ENCODE measurements around the gene ACIN1.

ACIN1 gene, protein sequence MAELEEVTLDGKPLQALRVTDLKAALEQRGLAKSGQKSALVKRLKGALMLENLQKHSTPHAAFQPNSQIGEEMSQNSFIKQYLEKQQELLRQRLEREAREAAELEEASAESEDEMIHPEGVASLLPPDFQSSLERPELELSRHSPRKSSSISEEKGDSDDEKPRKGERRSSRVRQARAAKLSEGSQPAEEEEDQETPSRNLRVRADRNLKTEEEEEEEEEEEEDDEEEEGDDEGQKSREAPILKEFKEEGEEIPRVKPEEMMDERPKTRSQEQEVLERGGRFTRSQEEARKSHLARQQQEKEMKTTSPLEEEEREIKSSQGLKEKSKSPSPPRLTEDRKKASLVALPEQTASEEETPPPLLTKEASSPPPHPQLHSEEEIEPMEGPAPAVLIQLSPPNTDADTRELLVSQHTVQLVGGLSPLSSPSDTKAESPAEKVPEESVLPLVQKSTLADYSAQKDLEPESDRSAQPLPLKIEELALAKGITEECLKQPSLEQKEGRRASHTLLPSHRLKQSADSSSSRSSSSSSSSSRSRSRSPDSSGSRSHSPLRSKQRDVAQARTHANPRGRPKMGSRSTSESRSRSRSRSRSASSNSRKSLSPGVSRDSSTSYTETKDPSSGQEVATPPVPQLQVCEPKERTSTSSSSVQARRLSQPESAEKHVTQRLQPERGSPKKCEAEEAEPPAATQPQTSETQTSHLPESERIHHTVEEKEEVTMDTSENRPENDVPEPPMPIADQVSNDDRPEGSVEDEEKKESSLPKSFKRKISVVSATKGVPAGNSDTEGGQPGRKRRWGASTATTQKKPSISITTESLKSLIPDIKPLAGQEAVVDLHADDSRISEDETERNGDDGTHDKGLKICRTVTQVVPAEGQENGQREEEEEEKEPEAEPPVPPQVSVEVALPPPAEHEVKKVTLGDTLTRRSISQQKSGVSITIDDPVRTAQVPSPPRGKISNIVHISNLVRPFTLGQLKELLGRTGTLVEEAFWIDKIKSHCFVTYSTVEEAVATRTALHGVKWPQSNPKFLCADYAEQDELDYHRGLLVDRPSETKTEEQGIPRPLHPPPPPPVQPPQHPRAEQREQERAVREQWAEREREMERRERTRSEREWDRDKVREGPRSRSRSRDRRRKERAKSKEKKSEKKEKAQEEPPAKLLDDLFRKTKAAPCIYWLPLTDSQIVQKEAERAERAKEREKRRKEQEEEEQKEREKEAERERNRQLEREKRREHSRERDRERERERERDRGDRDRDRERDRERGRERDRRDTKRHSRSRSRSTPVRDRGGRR

DNA sequence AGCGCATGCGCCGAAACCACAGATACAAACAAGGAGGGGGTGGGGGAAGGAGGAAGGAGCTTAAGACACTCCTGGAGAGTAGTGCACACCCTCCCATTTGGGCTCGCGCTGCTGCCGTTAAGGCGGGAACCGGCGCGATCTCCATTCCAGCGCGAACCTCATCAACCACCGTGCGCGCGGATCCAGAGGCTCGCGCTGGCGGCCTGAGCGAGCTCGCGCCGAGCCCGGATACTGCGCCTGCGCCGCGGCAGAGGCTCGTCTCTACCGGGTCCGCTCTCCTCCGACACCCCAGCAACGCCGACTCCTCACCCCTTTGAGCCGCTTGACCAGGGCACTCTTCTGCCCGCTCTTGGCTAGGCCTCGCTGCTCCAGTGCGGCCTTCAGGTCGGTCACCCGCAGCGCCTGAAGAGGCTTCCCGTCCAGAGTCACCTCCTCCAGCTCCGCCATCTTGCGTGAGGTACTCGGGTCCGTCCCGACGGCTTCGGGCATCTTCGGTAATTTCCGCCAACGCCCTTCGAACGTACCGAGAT, at the start of gene ACIN1:
Gene ACIN1 (minus strand): TSS at position 471 of the 530 bp plus-strand sequence. CDS start 24 bp downstream, at position 447.
- DNase-seq = peak; percentile 99 to 100

DNA sequence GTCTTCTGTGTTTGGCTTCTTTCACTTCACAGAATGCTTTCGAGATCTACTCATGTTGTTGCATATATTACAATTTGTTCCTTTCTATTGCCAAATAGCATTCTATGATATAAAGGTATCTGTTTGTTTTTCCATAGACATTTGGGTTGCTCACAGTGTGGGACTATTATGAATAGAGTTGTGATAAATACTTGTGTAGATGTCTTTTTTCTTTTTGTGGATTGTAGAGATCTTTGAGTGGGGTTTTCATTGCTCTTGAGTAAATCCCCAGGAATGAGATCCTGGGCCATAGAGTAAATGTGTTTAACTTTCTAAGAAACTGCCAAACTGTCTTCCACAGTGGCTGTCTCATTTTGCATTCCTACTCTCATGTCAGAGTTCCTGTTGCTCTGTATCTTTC, 49.0 kb upstream of the ACIN1 start:
- no peak for DNase-seq

DNA sequence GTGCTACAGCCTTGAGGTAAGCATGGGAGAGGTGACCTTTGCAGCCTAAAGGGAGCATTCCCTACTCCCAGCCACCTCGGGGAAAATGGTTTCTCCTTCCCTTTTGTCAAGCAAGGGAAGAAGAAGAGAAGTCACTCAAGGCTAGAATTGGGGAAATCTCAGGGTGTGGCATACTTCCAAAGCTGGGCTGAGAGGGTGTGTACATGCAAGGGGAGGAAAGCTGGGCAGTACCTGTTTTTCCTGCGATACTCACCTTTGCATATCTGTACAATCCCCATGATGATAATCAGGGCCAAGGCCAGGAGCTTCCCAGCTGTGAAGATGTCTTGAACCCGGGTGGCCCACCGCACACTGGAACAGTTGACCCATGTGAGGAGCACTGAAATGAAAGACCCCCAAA, 47.9 kb upstream of the ACIN1 start:
- no peak for DNase-seq

DNA sequence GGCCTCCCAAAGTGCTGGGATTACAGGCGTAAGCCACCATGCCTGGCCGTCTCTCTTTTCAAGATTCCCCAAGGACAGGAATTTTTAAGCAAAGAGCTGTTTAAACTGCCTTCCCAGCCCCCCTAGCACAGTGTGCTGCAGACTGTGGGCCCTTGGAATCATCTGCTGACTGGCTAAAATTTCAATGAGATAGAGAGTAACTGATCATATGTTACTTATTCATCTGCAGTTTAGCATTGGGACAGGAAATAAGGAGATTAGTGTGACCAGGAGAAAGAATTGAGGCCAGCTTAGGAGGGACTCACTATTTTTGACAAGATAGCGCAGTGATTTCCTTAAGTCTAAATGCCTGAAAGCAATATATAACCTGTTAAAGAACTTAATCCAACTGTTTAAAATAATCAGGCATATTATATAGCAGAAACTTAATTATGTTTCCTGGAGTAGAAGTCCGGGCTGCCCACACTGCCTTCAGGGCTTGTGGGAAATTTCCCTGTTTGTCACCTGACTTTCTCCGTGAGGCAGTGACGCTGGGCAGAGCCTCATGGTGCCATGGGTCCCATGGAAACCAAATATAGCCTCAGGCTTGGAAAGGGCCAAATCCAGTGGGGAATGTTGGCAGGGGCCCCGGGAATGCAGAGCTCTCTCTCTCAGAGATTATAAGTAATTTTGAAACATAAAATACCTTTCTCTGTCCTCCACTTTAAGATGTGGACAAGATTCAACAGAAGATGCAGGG, 46.9 kb upstream of the ACIN1 start:
- DNase-seq = no peak

DNA sequence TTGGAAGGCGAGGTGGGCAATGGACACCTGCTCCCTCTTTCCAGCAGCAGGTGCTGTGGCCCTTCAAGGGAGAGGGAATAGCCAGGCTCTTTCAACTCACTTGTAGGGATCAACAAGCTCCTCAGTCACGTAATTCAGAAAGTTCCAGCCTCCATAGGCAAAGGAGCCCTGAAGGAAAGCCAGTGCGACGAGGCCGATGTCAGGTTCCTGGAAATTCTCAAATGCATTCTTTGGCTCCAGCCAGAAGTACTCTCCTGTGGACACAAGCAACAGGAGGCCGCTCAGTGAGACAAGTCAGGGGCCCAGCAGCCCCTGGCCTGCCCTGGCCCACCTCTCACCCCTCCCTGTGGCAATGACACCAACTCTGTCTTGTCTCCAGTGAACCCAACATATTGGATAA, 45.4 kb upstream of the ACIN1 start:
- DNase-seq = no peak

DNA sequence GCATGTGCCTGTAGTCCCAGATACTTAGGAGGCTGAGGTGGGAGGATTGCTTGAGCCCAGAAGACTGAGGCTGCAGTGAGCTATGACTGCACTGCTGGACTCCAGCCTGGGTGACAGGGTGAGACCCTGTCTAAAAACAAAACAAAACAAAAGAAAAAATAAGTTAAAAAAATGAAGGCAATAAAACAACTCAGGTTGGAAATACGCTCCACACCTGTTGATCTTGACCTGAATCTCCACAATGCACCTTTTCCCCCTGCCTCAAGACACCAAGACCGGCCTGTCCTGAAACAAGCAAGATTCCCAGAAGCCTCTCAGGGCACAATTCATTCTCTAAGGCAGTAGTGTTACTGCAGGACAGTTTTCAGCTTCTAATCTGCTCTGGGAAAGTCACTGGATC, 44.9 kb upstream of the ACIN1 start:
- no peak for DNase-seq

DNA sequence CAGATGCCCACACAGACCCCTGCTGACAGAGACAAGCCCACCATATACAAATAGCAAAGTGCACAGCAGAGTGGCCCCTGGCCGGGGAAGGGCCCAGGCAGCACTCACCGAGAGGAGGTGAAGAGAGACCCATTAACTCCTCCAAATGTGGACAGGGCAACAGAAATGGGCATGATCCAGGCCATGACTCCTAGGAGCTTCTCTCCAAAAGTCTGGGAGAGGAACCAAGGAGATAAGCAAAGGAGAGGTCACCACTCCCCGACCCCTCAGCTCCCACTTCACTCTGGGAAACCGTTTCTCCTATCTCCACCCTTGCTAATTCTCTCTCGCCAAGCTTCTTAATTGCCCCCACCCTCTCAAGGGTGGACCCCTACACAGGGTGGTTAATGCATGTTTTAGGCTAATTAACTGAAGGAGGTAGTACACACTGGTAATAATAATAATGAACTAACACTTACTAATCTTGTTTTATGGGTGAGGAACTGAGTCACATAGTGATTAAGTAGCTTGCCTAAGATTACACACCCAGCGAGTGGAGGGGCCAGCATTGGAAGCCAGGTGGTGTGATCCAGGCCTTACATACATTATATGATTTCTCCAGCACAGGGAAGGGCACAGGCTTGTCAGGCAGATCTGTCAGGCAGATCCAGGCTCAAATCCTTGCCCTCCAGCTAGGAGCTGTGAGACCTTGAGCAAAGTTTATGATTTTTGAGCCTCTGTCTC, 43.0 kb upstream of the ACIN1 start:
- DNase-seq = no peak

DNA sequence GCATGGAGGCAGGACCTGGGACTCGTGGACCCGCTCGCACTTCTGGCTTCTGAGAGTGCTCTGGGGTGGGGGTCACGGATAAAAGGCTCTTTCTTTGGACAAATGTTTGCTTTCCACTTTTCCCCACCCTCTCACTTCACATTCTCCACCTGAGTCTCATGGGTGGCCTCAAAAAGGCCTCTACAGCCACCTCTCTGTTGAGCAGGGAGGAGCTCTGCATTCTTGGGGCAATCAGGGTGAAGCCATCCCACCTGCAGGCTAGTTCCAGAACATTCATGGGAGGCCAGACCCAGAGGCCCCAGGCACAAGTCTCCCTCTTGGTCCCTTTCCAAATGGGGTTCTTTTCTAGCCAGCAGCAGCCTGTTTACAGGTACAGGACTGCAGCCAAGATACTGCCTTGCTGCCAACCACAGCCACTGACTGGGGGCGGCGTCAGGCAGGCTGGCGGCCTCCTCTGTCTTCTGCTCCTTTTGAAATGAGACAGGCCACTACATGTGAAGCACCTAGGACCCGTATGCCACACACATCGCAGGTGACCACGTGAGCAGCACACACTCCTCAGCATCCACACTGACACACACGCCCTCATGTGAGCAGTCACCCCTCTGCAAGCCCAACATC, 42.4 kb upstream of the ACIN1 start:
- DNase-seq = no peak

DNA sequence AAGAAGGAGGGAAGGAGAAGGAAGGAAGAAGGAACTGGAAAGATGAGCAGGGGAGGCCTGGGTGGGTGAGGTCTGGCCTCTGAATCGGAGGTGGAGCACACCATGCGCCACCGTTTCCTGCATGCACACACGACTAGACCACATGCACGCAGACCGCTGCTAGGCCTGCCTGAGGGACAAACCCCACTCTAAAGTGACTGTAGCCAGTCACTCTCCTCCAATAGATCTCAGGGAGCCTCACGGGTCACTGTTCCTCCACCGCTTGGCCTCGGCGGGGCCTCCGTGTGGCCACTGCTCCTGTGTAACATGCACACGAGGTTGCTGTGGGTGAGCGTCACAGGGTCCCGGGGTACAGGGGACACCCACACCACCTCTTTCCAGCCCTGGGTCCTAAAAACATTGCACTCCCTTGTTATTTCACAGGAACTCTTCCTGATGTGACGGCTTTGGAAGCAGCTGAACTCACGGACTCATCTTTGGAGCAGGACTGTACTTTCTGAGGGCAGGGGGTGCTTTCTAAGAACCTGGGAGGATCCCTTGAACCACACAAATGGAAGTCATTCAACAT, 41.7 kb upstream of the ACIN1 start:
- DNase-seq = no peak

DNA sequence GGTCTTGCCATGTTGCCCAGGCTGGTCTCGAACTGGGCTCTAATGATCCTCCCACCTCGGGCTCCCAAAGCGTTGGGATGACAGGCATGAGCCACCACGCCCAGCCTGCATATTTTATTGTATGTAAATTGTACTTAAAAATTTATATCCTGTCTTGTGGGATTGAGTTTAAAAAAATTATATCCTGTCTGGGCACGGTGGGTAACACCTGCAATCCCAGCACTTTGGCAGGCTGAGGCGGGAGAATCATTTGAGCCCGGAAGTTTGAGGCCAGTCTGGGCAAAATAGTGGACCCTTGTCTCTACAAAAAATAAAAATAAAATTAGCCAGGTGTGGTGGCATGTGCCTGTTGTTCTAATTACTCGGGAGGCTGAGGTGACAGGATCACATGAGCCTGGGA, 38.0 kb upstream of the ACIN1 start:
- no peak for DNase-seq

DNA sequence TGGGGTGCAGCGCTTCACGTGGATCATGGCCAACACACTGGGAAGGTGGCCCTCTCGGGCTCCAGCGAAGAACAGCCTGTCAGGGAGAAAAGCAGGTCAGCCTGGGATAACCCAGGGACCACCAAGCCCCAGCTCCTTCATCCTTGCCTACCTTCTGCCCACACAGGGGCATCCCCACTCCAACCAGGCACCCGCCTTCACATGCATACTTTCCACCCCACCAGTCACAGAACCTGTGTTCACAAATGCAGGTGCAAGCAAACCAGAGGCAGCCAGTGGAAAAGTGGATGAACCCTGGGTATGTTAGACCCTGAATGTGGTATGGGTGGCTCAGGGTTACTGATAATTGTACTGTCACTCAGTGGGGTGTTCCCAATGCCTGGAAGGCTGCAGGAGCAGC, 36.5 kb upstream of the ACIN1 start:
- no peak for DNase-seq

DNA sequence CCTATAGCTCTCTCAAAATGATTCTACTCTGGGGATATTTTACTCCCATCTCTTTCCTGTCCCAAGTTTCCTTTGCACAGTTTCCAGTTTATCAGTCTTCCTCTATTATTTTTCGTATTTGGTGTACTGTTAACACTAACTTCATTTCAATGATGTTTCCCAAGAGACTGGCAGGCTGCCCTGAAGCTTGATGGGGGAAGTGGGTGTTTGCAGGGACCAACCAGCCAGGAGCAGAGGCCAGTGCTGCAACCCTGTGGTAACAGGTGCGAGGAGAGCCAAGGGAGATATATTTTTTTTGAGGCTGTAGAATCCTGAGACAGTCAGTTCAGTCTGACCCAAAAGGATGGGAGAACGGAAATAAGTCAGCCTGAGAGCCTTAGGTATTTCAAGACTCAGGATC, 35.9 kb upstream of the ACIN1 start:
- DNase-seq = no peak

DNA sequence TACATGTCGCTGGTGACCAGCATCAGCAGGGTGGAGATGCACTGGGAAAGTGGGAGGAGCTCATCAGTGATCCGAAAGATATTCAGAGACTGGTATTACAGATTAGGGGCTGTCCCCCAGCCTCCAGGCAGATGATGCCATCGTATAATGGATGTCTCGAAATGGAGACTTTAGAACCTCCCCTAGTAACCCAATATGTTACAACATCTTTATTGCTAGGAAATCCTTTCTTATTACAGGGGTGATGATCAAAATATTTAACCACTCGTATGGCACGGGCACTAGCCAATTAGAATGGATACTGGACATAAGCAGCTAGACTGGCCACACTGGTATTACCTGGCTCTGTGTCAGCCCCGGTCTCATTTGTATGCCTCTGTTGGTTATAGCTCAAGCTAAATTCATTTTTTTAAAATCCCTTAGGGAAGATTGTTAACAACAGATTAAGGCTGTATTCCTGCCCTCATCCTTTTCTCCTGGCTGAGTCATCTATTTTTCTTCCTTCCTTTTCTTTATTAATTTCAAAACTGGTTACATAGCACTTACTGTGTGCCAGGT, 34.9 kb upstream of the ACIN1 start:
- no peak for DNase-seq

DNA sequence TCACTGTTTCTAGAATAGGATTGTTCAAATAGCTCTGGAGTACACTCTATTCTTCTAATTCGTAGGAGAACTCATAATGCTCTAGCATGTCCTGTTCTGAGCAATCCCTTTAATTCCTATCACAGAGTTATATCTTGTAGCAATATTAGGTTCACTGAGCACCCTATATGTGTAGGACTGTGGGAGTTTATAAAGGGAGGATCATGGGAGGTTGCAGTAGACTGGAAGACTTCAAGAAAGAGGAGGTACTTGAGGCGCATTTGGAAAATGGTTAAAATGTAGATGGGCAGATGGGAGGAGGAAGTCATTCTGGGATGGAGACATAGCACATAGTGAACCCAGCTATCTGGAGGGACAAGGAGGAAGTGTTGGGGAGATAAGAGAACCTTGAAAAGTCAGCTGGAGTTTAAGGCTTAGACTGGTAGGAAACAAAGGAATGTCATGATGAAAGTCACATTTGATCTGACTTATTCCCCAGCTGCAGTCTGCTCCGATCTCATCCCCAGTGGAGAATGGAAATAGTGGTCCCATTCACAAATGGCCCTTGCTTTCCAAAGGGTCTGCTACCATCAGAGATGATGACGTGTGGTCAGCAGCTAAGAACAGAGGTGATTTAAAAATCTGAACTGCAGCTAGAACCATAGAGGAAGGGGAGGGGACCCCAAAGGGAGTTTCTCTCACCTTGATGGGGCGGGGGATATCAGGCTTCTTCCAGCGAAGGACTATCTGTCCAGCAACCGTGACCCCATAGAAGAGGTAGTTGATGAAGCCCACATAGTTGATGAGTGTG, 34.2 kb upstream of the ACIN1 start:
- no peak for DNase-seq

DNA sequence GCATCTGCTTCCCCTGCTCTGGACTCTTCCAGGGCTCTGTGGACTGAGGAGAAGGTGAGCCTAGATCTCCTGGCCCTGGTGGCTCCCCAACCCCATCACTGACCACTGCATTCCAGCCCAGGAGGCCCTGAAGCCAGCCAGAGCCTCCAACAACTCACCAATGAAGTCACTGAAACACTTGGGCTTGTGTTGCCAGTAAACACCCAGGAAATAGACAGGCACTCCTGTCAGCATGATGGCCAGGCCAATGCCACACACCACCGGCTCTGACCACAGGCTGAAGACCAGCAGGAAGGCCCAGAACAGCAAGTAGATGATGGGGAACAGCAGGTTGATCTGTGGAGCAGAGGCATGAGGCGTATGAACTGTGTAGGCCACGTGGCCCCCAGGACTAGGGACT, 32.9 kb upstream of the ACIN1 start:
- no peak for DNase-seq

DNA sequence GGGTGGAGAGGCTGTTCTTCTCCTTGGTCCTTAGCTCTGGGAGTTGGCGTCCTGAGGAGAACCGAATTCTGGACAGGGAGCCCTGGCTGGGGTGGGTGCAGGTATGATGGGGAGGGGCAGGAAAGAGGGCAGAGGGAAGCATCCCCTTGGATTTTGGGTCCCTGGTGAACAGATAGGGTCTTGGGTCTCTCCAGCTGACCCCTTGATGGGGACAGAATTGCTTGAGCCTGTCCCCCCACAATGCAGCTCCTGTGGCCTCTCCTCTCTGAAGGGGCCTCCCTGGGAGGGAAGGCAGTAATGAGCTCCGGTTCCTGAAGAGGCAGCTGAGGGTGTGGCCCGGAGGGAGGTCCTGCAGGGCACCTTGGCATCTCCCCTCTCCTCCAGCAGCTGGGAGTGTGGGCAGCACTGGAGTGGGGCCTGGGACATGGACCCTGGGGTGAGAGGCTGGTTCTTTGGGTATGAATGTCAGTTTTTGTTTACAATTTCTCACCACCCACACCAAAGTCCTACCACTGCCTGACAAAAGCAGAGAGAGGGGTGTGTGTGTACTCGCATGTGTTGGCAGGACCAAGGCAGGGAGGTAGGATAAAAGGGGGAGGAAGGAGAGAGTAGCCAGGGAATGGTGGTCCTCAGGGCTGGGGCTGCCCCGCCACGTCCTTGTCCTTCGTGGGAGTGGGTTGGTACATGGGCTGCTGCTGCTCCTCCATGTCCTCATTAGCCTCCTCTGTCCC, 31.8 kb upstream of the ACIN1 start:
- DNase-seq = no peak

DNA sequence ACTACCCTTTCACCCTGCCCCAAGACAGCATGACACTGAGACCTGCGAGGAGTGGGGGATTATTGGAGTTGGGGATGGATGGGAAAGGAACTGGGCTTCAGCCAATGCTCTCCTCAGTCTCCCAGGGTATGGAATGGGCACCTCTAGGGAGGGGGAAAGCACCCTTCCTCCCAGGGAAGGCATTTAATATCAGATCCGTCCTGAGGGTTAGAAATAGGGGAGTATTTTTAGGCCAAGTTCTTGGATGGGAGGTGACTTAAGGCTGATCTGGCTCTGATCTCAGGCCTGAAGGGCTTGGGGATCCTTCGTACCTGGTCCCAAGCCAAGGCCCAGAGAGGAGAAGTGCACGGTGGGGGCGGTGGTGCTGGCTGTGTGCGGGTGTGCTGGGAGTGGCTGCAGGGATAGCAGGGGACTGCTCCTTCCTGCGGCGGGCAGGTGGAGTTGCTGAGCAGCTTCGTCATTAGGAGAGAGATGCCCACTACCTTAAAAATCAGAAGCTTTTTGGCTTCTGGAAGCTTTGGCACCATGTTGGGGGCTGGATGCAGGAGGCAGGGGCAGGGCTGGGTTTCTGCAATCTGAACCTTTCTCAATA, 31.1 kb upstream of the ACIN1 start:
- DNase-seq = no peak

DNA sequence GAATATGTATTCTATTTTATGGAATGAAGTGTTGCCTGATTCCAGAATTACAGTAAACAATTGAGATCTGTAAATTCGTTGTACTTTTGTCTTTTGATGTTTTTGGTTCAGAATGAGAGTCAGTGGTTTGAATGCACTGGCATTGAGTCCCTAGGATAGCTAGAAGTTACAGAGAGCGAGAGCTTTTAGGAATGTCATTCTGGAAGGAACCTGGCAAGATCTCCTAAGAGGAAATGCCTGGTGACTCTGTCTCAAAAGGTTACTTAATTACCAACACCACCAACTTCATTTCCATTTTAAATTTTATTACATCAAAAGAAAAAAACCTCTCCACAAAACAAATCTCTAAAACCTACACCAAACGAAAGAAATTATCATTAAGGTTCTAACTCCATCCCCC, 30.1 kb upstream of the ACIN1 start:
- DNase-seq = no peak

All from activated T-cell treated with anti-CD3 and anti-CD28 coated beads, Interleukin-2, amount 50 U/mL, for 48 hours (primary cell).